ENCODE data around the gene LCE1A.

The LCE1A gene

DNA sequence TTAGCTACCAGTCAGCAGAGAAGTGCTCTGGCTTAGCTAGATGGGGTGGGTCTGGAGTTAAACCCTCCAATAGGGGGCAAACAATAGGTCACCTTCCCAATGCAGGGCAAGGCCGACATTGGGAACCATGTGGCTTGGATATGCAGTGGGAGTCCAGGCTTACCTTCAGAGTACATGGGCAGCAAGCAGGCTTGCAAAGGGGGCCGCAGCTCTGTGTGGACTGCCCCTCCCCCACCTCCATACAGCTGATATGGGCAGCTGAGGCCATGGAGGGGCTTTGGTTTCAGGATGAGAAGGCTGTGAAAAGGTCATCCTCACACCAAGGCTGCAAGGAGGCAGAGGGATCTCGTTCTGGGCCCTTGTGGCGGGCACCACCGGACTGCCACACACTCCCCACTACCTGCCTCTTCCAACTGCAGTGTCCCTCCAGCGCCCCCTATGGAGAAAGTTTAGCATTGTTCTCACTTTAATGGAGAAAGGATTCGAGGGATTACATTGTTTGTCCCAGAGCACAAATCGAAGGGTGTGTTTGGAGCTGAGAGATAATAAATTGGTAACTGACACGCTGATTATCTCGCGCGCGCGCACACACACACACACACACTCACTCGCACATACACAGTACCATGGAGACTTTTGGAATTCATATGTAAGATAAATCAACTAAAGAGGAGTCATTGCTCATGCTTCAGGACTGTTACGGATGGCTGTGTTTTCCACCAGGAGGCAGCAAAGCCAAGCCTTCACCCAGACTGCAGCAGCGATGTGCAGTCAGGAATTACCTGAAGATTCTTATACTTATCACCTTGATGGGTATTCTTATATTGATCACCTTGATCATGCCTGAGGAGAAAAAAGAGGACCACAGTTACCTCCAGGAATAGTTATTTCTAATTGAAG, 43.8 kb downstream of the LCE1A start:
- peak; percentile 9 for DNase-seq (ENCODE audit: low spot score)

DNA sequence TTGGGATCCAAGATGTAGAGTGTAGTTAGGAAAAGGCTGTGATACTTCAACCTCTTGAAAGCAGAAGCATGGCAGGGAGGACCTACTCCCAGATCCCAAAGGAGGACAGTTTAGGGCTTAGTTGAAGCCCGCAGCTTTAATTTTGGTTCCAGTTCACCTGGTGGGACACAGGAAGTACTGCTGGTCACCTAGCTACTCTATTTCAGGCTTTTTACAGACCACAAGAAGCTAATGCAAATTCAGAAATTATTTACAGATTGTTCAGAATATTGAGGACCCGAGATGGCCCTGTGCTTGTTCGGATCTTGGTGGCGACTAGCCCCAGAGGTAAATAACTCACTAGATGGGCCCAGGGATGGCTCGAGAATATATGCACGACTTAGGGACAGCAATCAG, 44.5 kb downstream of the LCE1A start:
- no peak for DNase-seq (ENCODE audit: low spot score)

DNA sequence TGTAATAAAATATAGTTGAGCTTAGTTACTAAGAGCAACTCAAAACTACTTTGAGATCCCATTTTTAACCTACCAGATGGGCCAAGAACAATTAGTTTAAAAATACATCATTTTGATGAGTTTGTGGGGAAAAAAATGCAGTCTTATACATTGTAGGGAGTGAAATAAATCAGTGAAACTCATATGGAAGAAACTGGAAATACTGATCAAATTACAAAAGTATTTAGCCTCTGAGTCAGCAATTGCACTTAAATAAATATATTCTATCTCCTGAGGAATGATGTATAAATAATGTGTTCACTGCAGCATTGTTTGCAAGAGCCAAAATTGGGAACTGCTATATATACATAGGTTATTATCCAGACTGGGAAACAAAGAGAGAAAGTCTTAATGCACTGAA, 46.2 kb downstream of the LCE1A start:
- no peak for DNase-seq (ENCODE audit: low spot score)

DNA sequence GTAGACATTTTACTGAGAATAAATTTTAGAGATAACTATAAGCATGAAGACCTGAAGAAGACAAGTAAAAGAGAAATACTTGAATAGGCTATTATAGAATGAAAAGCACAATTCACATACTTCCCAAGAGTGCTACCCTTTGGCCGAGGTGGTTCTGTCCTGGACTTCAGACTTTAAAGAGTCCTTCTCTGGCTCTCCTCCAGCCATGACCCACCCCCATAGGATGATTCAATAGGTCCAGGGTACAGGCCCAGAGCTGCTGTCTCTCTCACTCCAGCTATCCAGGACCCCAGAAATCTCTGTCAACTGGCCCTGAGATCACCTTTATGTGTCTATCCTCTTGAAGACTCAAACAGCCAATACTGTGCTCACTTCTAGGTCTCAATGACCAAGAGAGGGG, 49.6 kb downstream of the LCE1A start:
- DNase-seq (ENCODE audit: low spot score): no peak

All from hematopoietic multipotent progenitor cell treated with erythropoietin and hydrocortisone succinate and interleukin-3 and kit ligand, for 15 days (in vitro differentiated cells).